Measurements from ENCODE around the gene EWSR1. TPM values are rescaled to one million over a fixed set of nuclear protein-coding genes. Genes with fewer than 3 reads are reported as not detected.

EWSR1 gene
- total RNA-seq, 4 donors from 2014 or later, result 132 to 308 (median 170) TPM

Other genes starting within 250 kb of the EWSR1 start
- gene C22orf31, start 206.4 kb upstream of the EWSR1 start, total RNA-seq, result not detected
- gene KREMEN1, start 195.2 kb upstream of the EWSR1 start, total RNA-seq, result 10 to 100 TPM; 51.6 to 71.1 (median 60.9) TPM
- gene EMID1, start 62.4 kb upstream of the EWSR1 start, total RNA-seq, result 1 to 10 TPM; 1.6 to 7.4 (median 2.9) TPM
- 10 to 100 TPM; 10.1 to 22.7 (median 17.2) TPM for gene RHBDD3, start 287 bp upstream of the EWSR1 start, total RNA-seq
- gene GAS2L1, start 38.4 kb downstream of the EWSR1 start, total RNA-seq, result 10 to 100 TPM; 49.0 to 94.8 (median 85.4) TPM
- 1 to 10 TPM in 2 of 4 donors, under 1 TPM in 2; 0.34 to 1.7 (median 0.95) TPM for gene RASL10A, start 47.4 kb downstream of the EWSR1 start, total RNA-seq
- 10 to 100 TPM; 55.6 to 97.0 (median 89.4) TPM for gene AP1B1, start 120.3 kb downstream of the EWSR1 start, total RNA-seq
- under 1 TPM in 1 of 4 donors, not detected in 3; 0.64 TPM for gene RFPL1, start 170.3 kb downstream of the EWSR1 start, total RNA-seq
- under 1 TPM in 2 of 4 donors, not detected in 2; 0.26 to 0.51 TPM for gene NEFH, start 211.9 kb downstream of the EWSR1 start, total RNA-seq